Muscle layer of duodenum (tissue), 2 donors: ENCODE results near the gene TYW1B.
"Not testable (repeated sequence)": the region's sequence is repeated elsewhere in the genome, so short reads cannot be mapped to it uniquely, and the experiment has no call there.

Experiments
- H3K27ac ChIP-seq: one replicate; pipeline ENCODE4 v1.7.0; 2013; ENCODE audit warnings: mild to moderate bottlenecking, low read length
- H3K27me3 ChIP-seq: one replicate; pipeline ENCODE4 v1.7.0; 2013; ENCODE audit warnings: low read depth, mild to moderate bottlenecking, control low read depth, low read length
- H3K36me3 ChIP-seq, 2 donors: one replicate each; pipeline ENCODE4 v1.7.0; 2013; ENCODE audit warnings: low read length in 2 of 2, control low read depth in 1 of 2, mild to moderate bottlenecking in 1 of 2; ENCODE audit not compliant: insufficient read depth in 2 of 2, control insufficient read depth in 1 of 2
- H3K4me1 ChIP-seq, 2 donors: one replicate each; pipeline ENCODE4 v1.7.0; 2013; ENCODE audit warnings: low read length in 2 of 2, mild to moderate bottlenecking in 2 of 2, control low read depth in 1 of 2, moderate library complexity in 1 of 2; ENCODE audit not compliant: insufficient read depth in 2 of 2, control insufficient read depth in 1 of 2
- H3K4me3 ChIP-seq, 2 donors: one replicate each; pipeline ENCODE4 v1.7.0; 2013; ENCODE audit warnings: low read length in 2 of 2, low read depth in 1 of 2, mild to moderate bottlenecking in 1 of 2
- H3K9me3 ChIP-seq, 2 donors: one replicate each; pipeline ENCODE4 v1.7.0; 2013; ENCODE audit warnings: low read length in 2 of 2, control low read depth in 1 of 2, mild to moderate bottlenecking in 1 of 2; ENCODE audit not compliant: control insufficient read depth in 1 of 2
- donor health status: healthy.

Gene TYW1B

GRCh38 chr7:72681211-72681610 is 146.8 kb downstream of the TYW1B start:
- H3K4me1 ChIP-seq = not testable (repeated sequence)

GRCh38 chr7:72676880-72677279 is 151.1 kb downstream of the TYW1B start:
- not testable (repeated sequence) for H3K4me1 ChIP-seq, H3K36me3 ChIP-seq, H3K9me3 ChIP-seq, H3K27ac ChIP-seq, H3K4me3 ChIP-seq, H3K27me3 ChIP-seq

More at GRCh38 chr7:72681211-72681610, 146.8 kb downstream of the TYW1B start:
- H3K36me3 ChIP-seq, H3K4me3 ChIP-seq, H3K9me3 ChIP-seq, H3K27me3 ChIP-seq, H3K27ac ChIP-seq: not testable (repeated sequence)

GRCh38 chr7:72676086-72676690 is 151.8 kb downstream of the TYW1B start:
- H3K36me3 ChIP-seq, H3K27me3 ChIP-seq, H3K9me3 ChIP-seq, H3K4me1 ChIP-seq, H3K27ac ChIP-seq, H3K4me3 ChIP-seq: not testable (repeated sequence)

GRCh38 chr7:72675686-72676085 is 152.3 kb downstream of the TYW1B start:
- H3K36me3 ChIP-seq, H3K4me3 ChIP-seq, H3K4me1 ChIP-seq, H3K27ac ChIP-seq, H3K27me3 ChIP-seq, H3K9me3 ChIP-seq: not testable (repeated sequence)

- no peaks in the 10 kb centered on the region for H3K4me1 ChIP-seq
- H3K9me3 ChIP-seq = no peaks in the 10 kb centered on the region
- no peaks in the 10 kb centered on the region for H3K27me3 ChIP-seq
- no peak overlapping the region for H3K4me3 ChIP-seq
- H3K36me3 ChIP-seq = no peaks in the 10 kb centered on the region
- H3K27ac ChIP-seq = no peak overlapping the region
Measured at GRCh38 chr7:72674394-72674793, 153.6 kb downstream of the TYW1B start.

GRCh38 chr7:72670850-72671249 is 157.2 kb downstream of the TYW1B start:
- not testable (repeated sequence) for H3K27me3 ChIP-seq, H3K4me3 ChIP-seq, H3K27ac ChIP-seq, H3K9me3 ChIP-seq, H3K36me3 ChIP-seq, H3K4me1 ChIP-seq

- not testable (repeated sequence) for H3K27ac ChIP-seq, H3K4me1 ChIP-seq, H3K9me3 ChIP-seq, H3K36me3 ChIP-seq, H3K27me3 ChIP-seq, H3K4me3 ChIP-seq
Measured at GRCh38 chr7:72668435-72668834, 159.6 kb downstream of the TYW1B start.

- H3K9me3 ChIP-seq, H3K27me3 ChIP-seq, H3K36me3 ChIP-seq, H3K27ac ChIP-seq, H3K4me3 ChIP-seq, H3K4me1 ChIP-seq: not testable (repeated sequence)
Measured at GRCh38 chr7:72667049-72667448, 161.0 kb downstream of the TYW1B start.

- not testable (repeated sequence) for H3K27ac ChIP-seq, H3K36me3 ChIP-seq, H3K27me3 ChIP-seq, H3K4me3 ChIP-seq, H3K9me3 ChIP-seq, H3K4me1 ChIP-seq
Measured at GRCh38 chr7:72648574-72648973, 179.4 kb downstream of the TYW1B start.

- not testable (repeated sequence) for H3K36me3 ChIP-seq, H3K4me1 ChIP-seq, H3K27ac ChIP-seq, H3K9me3 ChIP-seq, H3K27me3 ChIP-seq, H3K4me3 ChIP-seq
Measured at GRCh38 chr7:72643708-72644107, 184.3 kb downstream of the TYW1B start.

- not testable (repeated sequence) for H3K36me3 ChIP-seq, H3K9me3 ChIP-seq, H3K27me3 ChIP-seq, H3K4me1 ChIP-seq, H3K27ac ChIP-seq, H3K4me3 ChIP-seq
Measured at GRCh38 chr7:72641485-72642248, 186.3 kb downstream of the TYW1B start.

GRCh38 chr7:72640740-72641139 is 187.3 kb downstream of the TYW1B start:
- not testable (repeated sequence) for H3K4me3 ChIP-seq, H3K4me1 ChIP-seq, H3K27ac ChIP-seq, H3K36me3 ChIP-seq, H3K27me3 ChIP-seq, H3K9me3 ChIP-seq
